Skin of body (tissue), 2 donors: ENCODE measurements around the gene LIPT2. TPM values are rescaled to one million over a fixed set of nuclear protein-coding genes. Genes with fewer than 3 reads are reported as not detected.
A peak's percentile ranks its signal among the peaks of the same experiment; 100 is the strongest.
"Not testable (repeated sequence)": the region's sequence is repeated elsewhere in the genome, so short reads cannot be mapped to it uniquely, and the experiment has no call there.

Experiments
- DNase-seq: peaks from one replicate; lab custom pipeline; 2025; lab: John Stamatoyannopoulos, UW
- total RNA-seq: library from RNA; depleted of rRNA; stranded (reverse); fragments of >200 nt; gene quantifications from one replicate; pipeline ENCODE4 v1.2.3, GENCODE V29; 2014

The LIPT2 gene
- 2.1 TPM for total RNA-seq

GRCh38 chr11:74492974-74493790 lies at the start of gene LIPT2:
Gene LIPT2 (minus strand): TSS chr11:74493724. CDS start chr11:74493703, 21 bp downstream.
- DNase-seq: peak; percentile 95

- no peak for DNase-seq
Measured at GRCh38 chr11:74541466-74541865, 47.9 kb upstream of the LIPT2 start.

- DNase-seq: no peak
Measured at GRCh38 chr11:74540270-74540669, 46.7 kb upstream of the LIPT2 start.

- DNase-seq: no peak
Measured at GRCh38 chr11:74538680-74539079, 45.2 kb upstream of the LIPT2 start.

GRCh38 chr11:74535371-74536160 lies 42.0 kb upstream of the LIPT2 start:
- no peak for DNase-seq

GRCh38 chr11:74534946-74535275 lies 41.4 kb upstream of the LIPT2 start:
- not testable (repeated sequence) for DNase-seq

- DNase-seq: no peak
Measured at GRCh38 chr11:74534216-74534945, 40.9 kb upstream of the LIPT2 start.

GRCh38 chr11:74533421-74533820 lies 39.9 kb upstream of the LIPT2 start:
- DNase-seq: no peak

- no peak for DNase-seq
Measured at GRCh38 chr11:74532501-74533246, 39.1 kb upstream of the LIPT2 start.

GRCh38 chr11:74524978-74525377 lies 31.5 kb upstream of the LIPT2 start:
- no peak for DNase-seq

- no peak for DNase-seq
Measured at GRCh38 chr11:74524501-74524900, 31.0 kb upstream of the LIPT2 start.

GRCh38 chr11:74522776-74523175 lies 29.3 kb upstream of the LIPT2 start:
- no peak for DNase-seq

- no peak for DNase-seq
Measured at GRCh38 chr11:74521666-74522252, 28.2 kb upstream of the LIPT2 start.

- DNase-seq: no peak
Measured at GRCh38 chr11:74520927-74521665, 27.6 kb upstream of the LIPT2 start.

- no peak for DNase-seq
Measured at GRCh38 chr11:74520316-74520715, 26.8 kb upstream of the LIPT2 start.

GRCh38 chr11:74519710-74520109 lies 26.2 kb upstream of the LIPT2 start:
- no peak for DNase-seq

GRCh38 chr11:74517592-74517991 lies 24.1 kb upstream of the LIPT2 start:
- DNase-seq: not testable (repeated sequence)

GRCh38 chr11:74507582-74507981 lies 14.1 kb upstream of the LIPT2 start:
- no peak for DNase-seq

- no peak for DNase-seq
Measured at GRCh38 chr11:74506823-74507222, 13.3 kb upstream of the LIPT2 start.

- no peak for DNase-seq
Measured at GRCh38 chr11:74505911-74506310, 12.4 kb upstream of the LIPT2 start.
